ENCODE results near the gene FGFRL1.
"Not testable (repeated sequence)": the region's sequence is repeated elsewhere in the genome, so short reads cannot be mapped to it uniquely, and the experiment has no call there.

Gene FGFRL1

GRCh38 chr4:1041936-1042330, 30.5 kb downstream of the FGFRL1 start:
- DNase-seq: no peak

- DNase-seq: no peak
Observed at GRCh38 chr4:1042352-1043055, 31.1 kb downstream of the FGFRL1 start.

- DNase-seq: no peak
Observed at GRCh38 chr4:1043162-1043561, 31.7 kb downstream of the FGFRL1 start.

- DNase-seq: peak; percentile 96
Observed at GRCh38 chr4:1043651-1044468, 32.4 kb downstream of the FGFRL1 start.

GRCh38 chr4:1044469-1045192, 33.2 kb downstream of the FGFRL1 start:
- DNase-seq: no peak

- no peak for DNase-seq
Observed at GRCh38 chr4:1045193-1045594, 33.8 kb downstream of the FGFRL1 start.

- DNase-seq: no peak
Observed at GRCh38 chr4:1045595-1046201, 34.3 kb downstream of the FGFRL1 start.

- not testable (repeated sequence) for DNase-seq
Observed at GRCh38 chr4:1046581-1047011, 35.2 kb downstream of the FGFRL1 start.

- no peak for DNase-seq
Observed at GRCh38 chr4:1047106-1047975, 35.9 kb downstream of the FGFRL1 start.

GRCh38 chr4:1047976-1048772, 36.7 kb downstream of the FGFRL1 start:
- no peak for DNase-seq

- peak; percentile 85 for DNase-seq
Observed at GRCh38 chr4:1048773-1049590, 37.6 kb downstream of the FGFRL1 start.

- DNase-seq: no peak
Observed at GRCh38 chr4:1049591-1049905, 38.1 kb downstream of the FGFRL1 start.

- no peak for DNase-seq
Observed at GRCh38 chr4:1050486-1051213, 39.2 kb downstream of the FGFRL1 start.

GRCh38 chr4:1051472-1051871, 40.0 kb downstream of the FGFRL1 start:
- DNase-seq: no peak

GRCh38 chr4:1052231-1052671, 40.8 kb downstream of the FGFRL1 start:
- DNase-seq: no peak

- no peak for DNase-seq
Observed at GRCh38 chr4:1053080-1053661, 41.7 kb downstream of the FGFRL1 start.

- DNase-seq: not testable (repeated sequence)
Observed at GRCh38 chr4:1053891-1054290, 42.5 kb downstream of the FGFRL1 start.

GRCh38 chr4:1054696-1055242, 43.3 kb downstream of the FGFRL1 start:
- not testable (repeated sequence) for DNase-seq

GRCh38 chr4:1055243-1055701, 43.8 kb downstream of the FGFRL1 start:
- not testable (repeated sequence) for DNase-seq
